H9 (cell line): ENCODE results near the gene DMPK. TPM values are rescaled to one million over a fixed set of nuclear protein-coding genes. Genes with fewer than 3 reads are reported as not detected.

Experiments
- DNase-seq: peaks from one replicate; pipeline ENCODE4 v3.0.0-alpha.2; 2017
- H2AFZ ChIP-seq: one replicate; pipeline ENCODE4 v1.6.1; 2013; ENCODE audit warnings: mild to moderate bottlenecking, low read length, control low read depth, moderate library complexity
- H2AK5ac ChIP-seq: 2 replicates; pipeline ENCODE4 v1.6.1; 2013; ENCODE audit warnings: low read length, control low read depth, mixed read lengths; ENCODE audit not compliant: insufficient read length
- H2BK120ac ChIP-seq: one replicate; pipeline ENCODE4 v1.6.1; 2013; ENCODE audit warnings: low read depth, mild to moderate bottlenecking, low read length, control low read depth, inconsistent platforms; ENCODE audit not compliant: poor library complexity, severe bottlenecking
- H2BK12ac ChIP-seq: 2 replicates; pipeline ENCODE4 v1.6.1; 2013; ENCODE audit warnings: low read length, control low read depth, mixed read lengths, low read depth; ENCODE audit not compliant: insufficient read length
- H2BK15ac ChIP-seq: 2 replicates; pipeline ENCODE4 v1.6.1; 2013; ENCODE audit warnings: low read depth, low read length, control low read depth
- H2BK20ac ChIP-seq: one replicate; pipeline ENCODE4 v1.6.1; 2013; ENCODE audit warnings: low read depth, mild to moderate bottlenecking, low read length, control low read depth, inconsistent platforms; ENCODE audit not compliant: poor library complexity, severe bottlenecking
- H2BK5ac ChIP-seq: 2 replicates; pipeline ENCODE4 v1.6.1; 2013; ENCODE audit warnings: low read length, control low read depth, mixed read lengths; ENCODE audit not compliant: insufficient read length
- H3K14ac ChIP-seq: 2 replicates; pipeline ENCODE4 v1.6.1; 2013; ENCODE audit warnings: low read length, control low read depth; ENCODE audit not compliant: insufficient read depth
- H3K18ac ChIP-seq: 2 replicates; pipeline ENCODE4 v1.6.1; 2013; ENCODE audit warnings: low read depth, mild to moderate bottlenecking, mixed read lengths, low read length, control low read depth; ENCODE audit not compliant: insufficient read length
- H3K23ac ChIP-seq: 2 replicates; pipeline ENCODE4 v1.6.1; 2013; ENCODE audit warnings: low read length, control low read depth, mixed read lengths, low read depth; ENCODE audit not compliant: insufficient read length
- H3K23me2 ChIP-seq: 2 replicates; pipeline ENCODE4 v1.6.1; 2013; ENCODE audit warnings: low read depth, mild to moderate bottlenecking, mixed read lengths, low read length, control low read depth; ENCODE audit not compliant: insufficient read length, poor library complexity, severe bottlenecking
- H3K27ac ChIP-seq: 2 replicates; pipeline ENCODE4 v1.5.1; 2013; ENCODE audit warnings: low read length, control low read depth, mixed read lengths, low read depth; ENCODE audit not compliant: insufficient read length
- H3K27me3 ChIP-seq: 2 replicates; pipeline ENCODE4 v1.6.1; 2013; ENCODE audit warnings: low read length, control low read depth, inconsistent platforms; ENCODE audit not compliant: insufficient read depth
- H3K4ac ChIP-seq: 2 replicates; pipeline ENCODE4 v1.6.1; 2013; ENCODE audit warnings: low read depth, mild to moderate bottlenecking, control low read depth, inconsistent platforms, low read length, moderate library complexity
- H3K4me1 ChIP-seq: 2 replicates; pipeline ENCODE4 v1.6.1; 2013; ENCODE audit warnings: low read length, control low read depth, inconsistent platforms; ENCODE audit not compliant: insufficient read depth
- H3K4me2 ChIP-seq: 2 replicates; pipeline ENCODE4 v1.6.1; 2013; ENCODE audit warnings: low read length, control low read depth, mixed read lengths; ENCODE audit not compliant: insufficient read length, insufficient read depth
- H3K56ac ChIP-seq: 2 replicates; pipeline ENCODE4 v1.6.1; 2013; ENCODE audit warnings: low read depth, mild to moderate bottlenecking, mixed read lengths, low read length, control low read depth; ENCODE audit not compliant: insufficient read length
- H3K79me1 ChIP-seq: 2 replicates; pipeline ENCODE4 v1.6.1; 2013; ENCODE audit warnings: low read depth, mild to moderate bottlenecking, moderate library complexity, low read length, control low read depth, inconsistent platforms; ENCODE audit not compliant: insufficient read depth, poor library complexity, severe bottlenecking
- H3K79me2 ChIP-seq: 2 replicates; pipeline ENCODE4 v1.6.1; 2013; ENCODE audit warnings: low read length, control low read depth, inconsistent platforms; ENCODE audit not compliant: insufficient read depth
- H3K9ac ChIP-seq: 2 replicates; pipeline ENCODE4 v1.6.1; 2013; ENCODE audit warnings: low read length, control low read depth, mixed read lengths; ENCODE audit not compliant: insufficient read length; ENCODE audit errors: extremely low read depth
- H3K9me3 ChIP-seq: one replicate; pipeline ENCODE4 v1.6.1; 2013; ENCODE audit warnings: low read depth, low read length, inconsistent platforms; ENCODE audit not compliant: control insufficient read depth
- H3T11ph ChIP-seq: one replicate; pipeline ENCODE4 v1.6.1; 2013; ENCODE audit warnings: mild to moderate bottlenecking, low read length, control low read depth, inconsistent platforms
- H4K20me1 ChIP-seq: one replicate; pipeline ENCODE4 v1.6.1; 2013; ENCODE audit not compliant: control insufficient read depth, insufficient read length, insufficient read depth
- H4K5ac ChIP-seq: 2 replicates; pipeline ENCODE4 v1.6.1; 2013; ENCODE audit warnings: low read depth, mild to moderate bottlenecking, mixed read lengths, low read length, control low read depth; ENCODE audit not compliant: insufficient read length
- H4K8ac ChIP-seq: replicated peaks from 2 replicates; pipeline ENCODE4 v1.6.1; 2013; ENCODE audit warnings: low read length, control low read depth, mixed read lengths, low read depth; ENCODE audit not compliant: insufficient read length
- H4K91ac ChIP-seq: 2 replicates; pipeline ENCODE4 v1.6.1; 2013; ENCODE audit warnings: low read depth, mild to moderate bottlenecking, moderate library complexity, mixed read lengths, low read length, control low read depth; ENCODE audit not compliant: insufficient read length
- H3K27ac Mint-ChIP-seq, 3 experiments: 2 replicates in 2 of 3; 3 replicates in 1 of 3; pipeline ENCODE4 v1.8.0; 2020 to 2021; ENCODE audit warnings: mixed read lengths in 3 of 3, mild to moderate bottlenecking in 1 of 3, moderate library complexity in 1 of 3
- H3K27me3 Mint-ChIP-seq: 2 replicates; pipeline ENCODE4 v1.8.0; 2021; ENCODE audit warnings: low read depth, mild to moderate bottlenecking, moderate library complexity, mixed read lengths
- H3K36me3 Mint-ChIP-seq, 3 experiments: 2 replicates in 2 of 3; 3 replicates in 1 of 3; pipeline ENCODE4 v1.8.0; 2020 to 2021; ENCODE audit warnings: low read depth in 3 of 3, mixed read lengths in 3 of 3; ENCODE audit not compliant: insufficient read depth in 1 of 3
- H3K4me1 Mint-ChIP-seq, 2 experiments: 2 replicates each; pipeline ENCODE4 v1.8.0; 2020; ENCODE audit warnings: mixed read lengths in 2 of 2
- H3K4me3 Mint-ChIP-seq, 2 experiments: 2 replicates in 1 of 2; 3 replicates in 1 of 2; pipeline ENCODE4 v1.8.0; 2020 to 2021; ENCODE audit warnings: mild to moderate bottlenecking in 2 of 2, mixed read lengths in 2 of 2, moderate library complexity in 1 of 2
- H3K9me3 Mint-ChIP-seq, 2 experiments: 2 replicates in 1 of 2; 3 replicates in 1 of 2; pipeline ENCODE4 v1.8.0; 2020; ENCODE audit warnings: mild to moderate bottlenecking in 2 of 2, mixed read lengths in 2 of 2, moderate library complexity in 1 of 2
- WGBS: extraction: QIAGEN DNeasy Blood & Tissue Kit; methylation state at CpG from one replicate; pipeline ENCODE4 v1.1.7; 2013; ENCODE audit warnings: missing lambda C conversion rate, low lambda C conversion rate, mixed read lengths; ENCODE audit not compliant: insufficient read length; ENCODE audit errors: extremely low coverage; 5-methylcytosine and 5-hydroxymethylcytosine counted together
- total RNA-seq: library from RNA; stranded (reverse); gene quantifications from 2 replicates; pipeline ENCODE4 v1.2.1, GENCODE V29; 2021
- TF ChIP-seq, protein P1 (sequence below): fragments of 200-600 bp; sonication (generic); conservative IDR thresholded peaks from 3 replicates; pipeline ENCODE4 v1.8.0; 2021; ENCODE audit warnings: antibody characterized with exemption, mild to moderate bottlenecking

DMPK gene
- total RNA-seq, 1 experiment from 2014 or later, result 67.4 TPM

DNA sequence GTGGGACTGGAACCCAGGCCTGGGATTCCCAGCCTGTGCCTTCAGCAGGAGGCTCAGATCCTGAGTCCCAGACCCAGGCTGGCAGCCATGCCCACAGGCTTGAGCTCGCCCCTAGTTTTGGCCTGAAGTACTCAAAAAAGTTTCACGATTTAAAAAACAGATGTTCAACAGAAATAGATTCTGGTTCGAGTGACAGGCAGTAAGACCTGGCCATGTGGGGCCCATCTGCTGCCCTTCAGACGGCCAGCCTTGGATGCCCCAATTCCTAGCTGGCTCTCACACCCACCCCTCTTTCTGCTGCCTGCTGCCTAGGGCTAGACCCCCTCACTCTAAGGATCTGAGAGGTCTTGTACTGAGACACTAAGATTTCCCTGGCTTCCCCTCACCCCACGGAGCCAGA is 2.8 kb upstream of the DMPK start:
- no peak overlapping the region for H4K5ac ChIP-seq
- DNase-seq, result no peak
- no peak overlapping the region for H4K91ac ChIP-seq
- peaks cover 16% of the 10 kb centered on the region for H3K27me3 Mint-ChIP-seq
- no peak overlapping the region for H3K4me3 Mint-ChIP-seq
- H3K23ac ChIP-seq, result no peak overlapping the region
- H3K9me3 ChIP-seq, result no peaks in the 10 kb centered on the region
- no peak overlapping the region for H2BK12ac ChIP-seq
- no peak overlapping the region for H3K27ac Mint-ChIP-seq
- peaks cover 10 to 29% of the 10 kb centered on the region in 2 experiments for H3K4me1 Mint-ChIP-seq
- no peak overlapping the region for H2BK120ac ChIP-seq
- no peak overlapping the region for H4K8ac ChIP-seq
- peaks cover 3% of the 10 kb centered on the region; the same call in 1 of the 2 replicates for H3K4me1 ChIP-seq
- no peaks in the 10 kb centered on the region for H3K79me1 ChIP-seq
- H2BK5ac ChIP-seq, result no peak overlapping the region
- H4K20me1 ChIP-seq, result no peaks in the 10 kb centered on the region
- H2BK15ac ChIP-seq, result no peak overlapping the region
- H2AK5ac ChIP-seq, result no peak overlapping the region
- peaks cover 22 to 49% (median 44%) of the 10 kb centered on the region in 3 experiments for H3K36me3 Mint-ChIP-seq
- no peaks in the 10 kb centered on the region for H3K79me2 ChIP-seq
- no peak overlapping the region for H2BK20ac ChIP-seq
- H2AFZ ChIP-seq, result no peak overlapping the region
- TF ChIP-seq, protein P1, sequence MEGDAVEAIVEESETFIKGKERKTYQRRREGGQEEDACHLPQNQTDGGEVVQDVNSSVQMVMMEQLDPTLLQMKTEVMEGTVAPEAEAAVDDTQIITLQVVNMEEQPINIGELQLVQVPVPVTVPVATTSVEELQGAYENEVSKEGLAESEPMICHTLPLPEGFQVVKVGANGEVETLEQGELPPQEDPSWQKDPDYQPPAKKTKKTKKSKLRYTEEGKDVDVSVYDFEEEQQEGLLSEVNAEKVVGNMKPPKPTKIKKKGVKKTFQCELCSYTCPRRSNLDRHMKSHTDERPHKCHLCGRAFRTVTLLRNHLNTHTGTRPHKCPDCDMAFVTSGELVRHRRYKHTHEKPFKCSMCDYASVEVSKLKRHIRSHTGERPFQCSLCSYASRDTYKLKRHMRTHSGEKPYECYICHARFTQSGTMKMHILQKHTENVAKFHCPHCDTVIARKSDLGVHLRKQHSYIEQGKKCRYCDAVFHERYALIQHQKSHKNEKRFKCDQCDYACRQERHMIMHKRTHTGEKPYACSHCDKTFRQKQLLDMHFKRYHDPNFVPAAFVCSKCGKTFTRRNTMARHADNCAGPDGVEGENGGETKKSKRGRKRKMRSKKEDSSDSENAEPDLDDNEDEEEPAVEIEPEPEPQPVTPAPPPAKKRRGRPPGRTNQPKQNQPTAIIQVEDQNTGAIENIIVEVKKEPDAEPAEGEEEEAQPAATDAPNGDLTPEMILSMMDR, result no peak
- no peaks in the 10 kb centered on the region; the same call in 1 of the 2 replicates for H3K27me3 ChIP-seq
- no peak overlapping the region for H3K4ac ChIP-seq
- H3K14ac ChIP-seq, result no peak overlapping the region
- H3K9ac ChIP-seq, result no peak overlapping the region
- no peak overlapping the region for H3K4me2 ChIP-seq
- no peak overlapping the region for H3K56ac ChIP-seq
- no peak overlapping the region for H3K18ac ChIP-seq
- no peak overlapping the region for H3K27ac ChIP-seq
- no peak overlapping the region for H3T11ph ChIP-seq
- H3K9me3 Mint-ChIP-seq, result no peaks in the 10 kb centered on the region
- no CpG with 5 or more reads among the region's 5 CpGs for WGBS
- no peaks in the 10 kb centered on the region for H3K23me2 ChIP-seq
